Effector CD8-positive, alpha-beta T cell (primary cell): ENCODE data around the gene MARK4.
"Not testable (repeated sequence)": the region's sequence is repeated elsewhere in the genome, so short reads cannot be mapped to it uniquely, and the experiment has no call there.

ENCODE experiments used
- DNase-seq: peaks from one replicate; lab custom pipeline; 2025; lab: John Stamatoyannopoulos, UW

MARK4 gene

GRCh38 chr19:45305421-45305820, 54.4 kb downstream of the MARK4 start:
- no peak for DNase-seq

DNA sequence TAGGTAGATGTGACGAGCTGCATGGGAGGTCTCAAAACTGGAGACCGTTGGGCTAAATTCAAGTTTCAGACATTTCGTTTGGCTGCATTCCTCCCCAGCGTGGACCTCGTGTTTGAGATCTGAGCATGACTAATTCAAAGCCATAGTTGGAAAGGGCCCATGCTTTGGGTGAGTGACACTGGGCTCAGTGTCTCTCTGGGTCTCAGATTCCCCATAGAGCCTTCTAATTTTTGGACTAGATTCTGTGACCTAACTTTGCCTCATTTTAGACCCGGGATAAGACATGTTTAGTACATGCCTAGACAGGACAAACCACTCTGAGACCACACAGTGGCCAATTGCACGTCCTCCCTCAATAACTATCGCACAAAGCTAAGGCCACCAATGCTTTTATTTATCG, 55.0 kb downstream of the MARK4 start:
- DNase-seq: no peak

GRCh38 chr19:45306518-45307027, 55.5 kb downstream of the MARK4 start:
- DNase-seq: no peak

- no peak for DNase-seq
Measured at GRCh38 chr19:45307361-45307760, 56.3 kb downstream of the MARK4 start.

- DNase-seq: not testable (repeated sequence)
Measured at GRCh38 chr19:45309322-45309721, 58.3 kb downstream of the MARK4 start.

GRCh38 chr19:45311621-45312020, 60.5 kb downstream of the MARK4 start:
- no peak for DNase-seq

GRCh38 chr19:45312285-45312684, 61.2 kb downstream of the MARK4 start:
- not testable (repeated sequence) for DNase-seq

GRCh38 chr19:45314708-45315245, 63.7 kb downstream of the MARK4 start:
- no peak for DNase-seq

DNA sequence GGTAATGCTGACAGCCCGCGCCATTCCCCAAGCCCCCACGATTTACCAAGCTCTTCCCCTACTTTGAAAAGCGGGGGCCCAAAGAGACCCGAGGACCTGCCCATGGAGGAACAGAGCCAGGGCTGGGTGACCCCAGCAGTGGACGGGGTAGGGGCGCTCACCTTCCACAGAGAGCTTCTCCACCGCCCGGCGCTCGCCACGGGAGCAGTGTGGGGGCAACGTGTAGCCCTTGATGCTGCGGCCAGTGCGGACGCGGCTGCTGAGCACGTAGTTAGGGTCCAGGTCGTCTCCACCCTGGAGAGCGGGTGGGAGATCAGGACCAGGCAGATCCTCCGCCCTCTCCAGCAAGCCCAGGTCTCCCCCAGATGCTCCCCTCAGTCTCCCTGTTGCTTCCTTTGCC, 64.2 kb downstream of the MARK4 start:
- no peak for DNase-seq

DNA sequence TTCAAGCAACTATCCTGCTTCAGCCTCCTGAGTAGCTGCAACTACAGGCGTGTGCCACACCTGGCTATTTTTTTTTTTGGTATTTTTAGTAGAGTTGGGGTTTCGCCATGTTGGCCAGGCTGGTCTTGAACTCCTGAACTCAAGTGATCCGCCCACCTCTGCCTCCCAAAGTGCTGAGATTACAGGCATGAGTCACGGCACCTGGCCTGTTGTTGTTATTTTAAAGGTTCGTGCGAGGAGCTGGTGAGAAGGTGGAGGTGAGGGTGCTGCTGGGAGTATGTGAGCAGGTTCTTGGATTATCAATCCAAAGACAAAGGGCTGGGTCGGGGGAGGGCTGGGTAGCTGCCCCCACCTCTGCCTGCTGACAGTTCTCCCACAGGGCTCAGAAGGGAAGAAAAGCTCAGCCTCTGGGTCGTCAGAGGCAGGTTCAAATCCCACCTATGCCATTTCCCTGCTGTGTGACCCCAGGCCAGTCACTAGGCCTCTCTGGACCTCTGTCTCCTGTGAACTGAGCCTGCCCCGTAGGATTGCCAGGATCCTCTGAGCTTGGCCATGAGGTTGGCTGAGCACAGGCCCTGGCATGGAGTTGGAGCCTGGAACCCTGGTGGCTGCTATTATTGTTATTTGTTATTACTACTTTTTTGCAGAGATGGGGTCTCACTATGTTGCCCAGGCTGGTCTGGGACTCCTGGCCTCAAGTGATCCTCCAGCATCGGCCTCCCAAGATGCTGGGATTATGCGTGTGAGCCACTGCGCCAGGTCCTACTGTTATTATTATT, 70.1 kb downstream of the MARK4 start:
- DNase-seq: no peak

DNA sequence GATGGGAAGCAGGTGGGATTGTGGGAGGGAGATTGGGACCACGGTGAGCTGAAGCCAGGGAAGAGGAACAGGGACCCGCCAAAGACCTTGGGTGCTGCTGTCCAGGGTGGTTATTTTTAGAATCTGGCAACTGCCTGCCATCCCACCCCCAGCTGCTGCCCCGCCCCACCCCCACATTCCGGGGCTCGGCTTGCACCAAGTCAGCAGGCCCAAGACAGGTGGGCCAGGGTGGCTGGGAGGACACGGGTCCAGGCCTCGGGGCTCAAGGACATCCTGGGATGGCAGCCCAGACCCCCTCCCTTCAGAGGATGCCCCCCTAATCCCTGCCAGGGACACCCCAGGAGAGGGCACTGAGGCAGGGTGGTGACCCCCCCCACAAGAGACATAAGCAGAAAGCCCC, 70.8 kb downstream of the MARK4 start:
- DNase-seq: no peak

DNA sequence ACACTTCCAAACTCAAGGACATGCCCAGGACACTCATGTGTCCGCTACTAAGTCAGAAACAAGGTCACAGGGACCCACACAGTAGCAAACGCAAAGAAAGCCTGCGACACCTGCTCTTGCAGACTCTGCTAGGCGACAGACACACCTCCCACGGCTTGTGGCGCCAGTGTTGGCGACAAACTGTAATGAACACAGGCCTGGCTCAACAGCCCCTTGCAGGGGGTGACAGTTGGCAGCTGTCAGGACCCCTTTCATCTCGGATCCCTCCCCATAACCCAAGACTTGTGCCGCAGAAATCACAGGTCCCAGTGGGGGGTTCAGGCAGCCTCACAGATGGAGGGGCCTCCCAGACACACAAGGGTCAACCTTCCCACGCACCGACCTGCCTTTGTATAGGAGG, 71.2 kb downstream of the MARK4 start:
- no peak for DNase-seq

GRCh38 chr19:45322744-45323281, 71.7 kb downstream of the MARK4 start, which contains the start of gene CKM:
CKM (minus strand) TSS chr19:45322875; CDS start chr19:45319713, 3,162 bp downstream.
- DNase-seq: no peak

- no peak for DNase-seq
Measured at GRCh38 chr19:45323671-45324081, 72.6 kb downstream of the MARK4 start.

- no peak for DNase-seq
Measured at GRCh38 chr19:45324349-45324907, 73.4 kb downstream of the MARK4 start.

GRCh38 chr19:45327404-45328143, 76.5 kb downstream of the MARK4 start:
- DNase-seq: no peak

- DNase-seq: no peak
Measured at GRCh38 chr19:45331411-45331810, 80.3 kb downstream of the MARK4 start.

DNA sequence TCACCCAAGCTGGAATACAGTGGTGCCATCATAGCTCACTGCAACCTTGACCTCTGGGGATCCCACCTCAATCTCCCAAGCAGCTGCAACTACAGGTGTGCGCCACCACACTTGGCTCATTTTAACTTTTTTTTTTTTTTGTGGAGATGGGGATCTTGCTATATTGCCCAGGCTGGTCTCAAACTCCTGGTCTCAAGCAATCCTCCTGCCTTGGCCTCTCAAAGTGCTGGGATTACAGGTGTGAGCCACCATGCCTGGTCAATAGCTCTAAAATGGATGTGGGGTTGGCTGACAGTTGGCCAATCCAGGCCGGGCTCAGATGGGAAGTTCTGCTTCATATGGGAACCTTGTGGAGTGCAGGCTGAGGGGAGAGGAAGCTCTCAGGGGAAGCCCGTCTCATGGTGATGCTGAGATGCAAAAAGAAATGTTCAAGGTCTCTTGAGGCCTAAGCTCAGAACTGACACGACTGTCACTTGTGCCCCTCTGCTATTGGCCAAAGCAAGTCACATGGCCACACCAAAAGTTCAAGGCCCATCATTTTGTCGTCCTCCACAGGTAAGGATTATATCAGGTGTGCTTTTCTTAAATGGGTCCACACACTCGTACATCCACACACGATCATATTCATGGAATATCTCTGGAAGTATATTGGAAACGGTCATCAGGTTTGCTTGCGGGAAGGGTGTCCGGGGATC, 82.7 kb downstream of the MARK4 start:
- no peak for DNase-seq

DNA sequence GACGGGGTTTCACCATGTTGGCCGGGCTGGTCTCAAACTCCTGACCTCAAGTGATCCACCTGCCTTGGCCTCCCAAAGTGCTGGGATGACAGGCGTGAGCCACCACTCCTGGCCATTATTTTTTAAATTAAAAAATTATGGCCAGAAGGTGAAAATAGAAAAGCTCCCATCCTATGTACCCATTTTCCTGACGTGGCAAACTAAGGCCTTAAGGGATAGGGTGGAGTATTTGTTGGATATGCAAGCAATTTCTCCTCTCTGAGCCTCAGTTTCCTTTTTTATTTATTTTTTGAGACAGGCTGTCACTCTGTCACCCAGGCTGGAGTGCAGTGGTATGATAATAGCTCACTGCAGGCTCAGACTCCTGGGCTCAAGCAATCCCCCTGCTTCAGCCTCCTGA, 83.8 kb downstream of the MARK4 start:
- DNase-seq: not testable (repeated sequence)

DNA sequence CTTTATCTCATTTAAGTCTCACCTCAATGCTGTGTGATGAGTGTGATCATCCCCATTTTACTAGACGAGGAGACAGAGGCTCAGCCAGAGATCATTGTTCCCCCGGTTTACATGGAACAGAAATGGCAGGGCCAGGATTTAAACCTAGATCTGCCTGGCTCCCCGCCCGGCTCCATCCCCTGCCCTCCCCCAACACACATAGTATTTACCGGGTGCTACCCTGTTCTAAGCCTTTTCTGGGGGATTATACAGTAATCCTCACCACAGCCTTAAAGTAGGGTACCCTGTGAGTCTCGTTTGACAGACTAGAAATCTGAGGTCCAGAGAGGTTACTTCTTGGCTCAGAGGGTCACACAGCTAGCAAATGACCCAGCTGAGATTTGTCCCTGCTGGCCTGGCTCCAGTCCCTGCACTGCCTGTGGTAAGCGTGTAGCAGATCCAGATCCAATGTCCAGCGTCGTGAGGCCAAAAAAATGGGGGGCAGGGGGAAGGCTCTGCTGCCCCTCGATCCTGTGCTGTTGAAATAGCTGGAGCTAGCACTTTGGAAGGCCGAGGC, 85.7 kb downstream of the MARK4 start:
- DNase-seq: no peak

DNA sequence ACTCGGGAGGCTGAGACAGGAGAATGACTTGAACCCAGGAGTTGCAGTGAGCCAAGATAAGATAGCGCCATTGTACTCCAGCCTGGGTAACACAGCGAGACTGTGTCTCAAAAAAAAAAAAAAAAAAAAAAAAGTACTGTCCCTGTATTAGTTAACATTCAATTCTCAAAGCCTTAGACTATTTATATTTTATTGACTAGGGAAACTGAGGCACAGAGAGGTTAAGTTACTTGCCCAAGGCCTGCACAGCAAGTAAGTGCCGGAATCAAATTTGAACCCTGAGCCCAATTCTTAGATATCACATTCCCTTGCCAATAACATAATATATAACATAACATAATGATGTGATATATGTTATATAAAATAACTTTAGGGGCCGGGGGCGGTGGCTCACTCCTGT, 88.6 kb downstream of the MARK4 start:
- DNase-seq: no peak
